Stomach (tissue), 9 donors: Measurements from ENCODE around the gene ABCC1. TPM values are rescaled to one million over a fixed set of nuclear protein-coding genes. Genes with fewer than 3 reads are reported as not detected.

Experiments
- DNase-seq, 2 donors: peaks; one replicate each; pipeline versions ENCODE4 v3.0.0 to v3.0.0-alpha.2; 2013 to 2019
- H3K27ac ChIP-seq, 5 donors: fragments of 200-600 bp in 4 of 5; sonication (generic) in 4 of 5; one replicate each; pipeline ENCODE4 v1.5.1; 2013 to 2019; ENCODE audit warnings: mild to moderate bottlenecking in 1 of 5, moderate library complexity in 1 of 5
- H3K27me3 ChIP-seq, 3 donors: fragments of 200-600 bp; sonication (generic); one replicate each; pipeline ENCODE4 v1.5.1; 2017 to 2019; ENCODE audit warnings: mixed run types in 1 of 3
- H3K36me3 ChIP-seq, 4 donors: fragments of 200-600 bp; sonication (generic); 1 replicate in 3 of 4; 2 replicates in 1 of 4; pipeline ENCODE4 v1.5.1; 2016 to 2019
- H3K4me1 ChIP-seq, 4 donors: fragments of 200-600 bp; sonication (generic); one replicate each; pipeline ENCODE4 v1.5.1; 2016 to 2019
- H3K4me3 ChIP-seq, 4 donors: fragments of 200-600 bp; sonication (generic) in 3 of 4; one replicate each; pipeline ENCODE4 v1.5.1; 2016 to 2019; ENCODE audit warnings: mild to moderate bottlenecking in 1 of 4
- H3K9me3 ChIP-seq, 4 donors: fragments of 200-600 bp; sonication (generic); one replicate each; pipeline ENCODE4 v1.5.1; 2016 to 2019
- EP300 ChIP-seq: sonication (generic); formaldehyde crosslinking; IDR thresholded peaks from one replicate; pipeline ENCODE4 v1.6.1; 2017; ENCODE audit warnings: antibody characterized with exemption
- POLR2A ChIP-seq, 4 donors: fragments of 450-650 bp; IDR thresholded peaks; one replicate each; pipeline ENCODE4 v1.6.1; 2016; ENCODE audit warnings: antibody characterized with exemption in 4 of 4, control low read depth in 2 of 4, mild to moderate bottlenecking in 1 of 4, moderate library complexity in 1 of 4
- POLR2AphosphoS5 ChIP-seq, 3 donors: sonication (generic); formaldehyde crosslinking; IDR thresholded peaks; one replicate each; pipeline ENCODE4 v1.6.1; 2016; ENCODE audit warnings: antibody characterized with exemption in 3 of 3
- WGBS, 5 donors: extraction: QIAGEN DNeasy Blood & Tissue Kit in 3 of 5; methylation state at CpG; one replicate each; pipeline versions ENCODE4 v1.1.5 to v1.1.7; 2013 to 2018; 5-methylcytosine and 5-hydroxymethylcytosine counted together
- intact Hi-C: fragments of 100-400 bp; cut with DNase I; formaldehyde crosslinking; loops from one replicate; pipeline ENCODE4 v1.15.1; 2023; ENCODE audit warnings: low total_unique reads
- polyA plus RNA-seq, 3 donors: library from polyadenylated mRNA; stranded (reverse); fragments of 200-250 nt; gene quantifications; one replicate each; pipeline ENCODE4 v1.2.3, GENCODE V29; 2013
- total RNA-seq, 5 donors: library from RNA; depleted of rRNA; stranded (reverse); fragments of >200 nt; gene quantifications; one replicate each; pipeline versions ENCODE4 v1.1.0 to v1.2.3, GENCODE V29; 2014 to 2016
- TF ChIP-seq, protein P1 (sequence below), 7 experiments: fragments of 450-650 bp in 4 of 7; fragments of 200-600 bp in 3 of 7; sonication (generic) in 3 of 7; IDR thresholded peaks; one replicate each; pipeline ENCODE4 v1.5.1; 2016 to 2019; ENCODE audit warnings: antibody characterized with exemption in 7 of 7, control low read depth in 2 of 7, mild to moderate bottlenecking in 1 of 7
- donor health status: healthy with polysubstance abuse.
- donor health status: Bipolar disorder and iron deficiency.
- donor health status: healthy.

Gene ABCC1
- total and polyA plus RNA-seq, 8 donors: 2.3 to 105 (median 24.9) TPM

DNA sequence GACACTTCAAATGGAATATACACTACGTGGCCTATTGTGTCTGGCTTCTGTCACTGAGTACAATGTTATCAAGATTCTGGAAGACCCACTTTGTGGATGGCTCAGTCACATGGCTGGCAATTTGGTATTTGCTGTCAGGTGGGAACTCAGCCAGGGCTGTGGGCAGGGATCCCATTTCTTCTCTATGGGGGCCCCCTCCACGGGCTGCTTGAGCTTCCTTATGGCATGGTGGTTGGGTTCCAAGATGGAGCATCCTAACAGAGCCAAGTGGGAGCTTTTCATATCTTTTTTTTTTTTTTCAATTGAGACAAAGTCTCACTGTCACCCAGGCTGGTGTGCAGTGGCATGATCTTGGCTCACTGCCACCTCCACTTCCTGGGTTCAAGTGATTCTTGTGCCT lies 43.0 kb upstream of the ABCC1 start:
- Histone ChIP-seq H3K4me3 (no peak overlapping the region), H3K4me1 (no peaks in the 10 kb centered on the region), H3K9me3 (no peaks in the 10 kb centered on the region), H3K36me3 (no peaks in the 10 kb centered on the region), H3K27ac (no peak overlapping the region), H3K27me3 (no peaks in the 10 kb centered on the region)
- no peak for TF ChIP-seq POLR2AphosphoS5 (IDR thresholded peaks at IDR 0.05)
- no peak for TF ChIP-seq EP300
- TF ChIP-seq POLR2A (IDR thresholded peaks at IDR 0.05): no peak
- TF ChIP-seq, protein P1, sequence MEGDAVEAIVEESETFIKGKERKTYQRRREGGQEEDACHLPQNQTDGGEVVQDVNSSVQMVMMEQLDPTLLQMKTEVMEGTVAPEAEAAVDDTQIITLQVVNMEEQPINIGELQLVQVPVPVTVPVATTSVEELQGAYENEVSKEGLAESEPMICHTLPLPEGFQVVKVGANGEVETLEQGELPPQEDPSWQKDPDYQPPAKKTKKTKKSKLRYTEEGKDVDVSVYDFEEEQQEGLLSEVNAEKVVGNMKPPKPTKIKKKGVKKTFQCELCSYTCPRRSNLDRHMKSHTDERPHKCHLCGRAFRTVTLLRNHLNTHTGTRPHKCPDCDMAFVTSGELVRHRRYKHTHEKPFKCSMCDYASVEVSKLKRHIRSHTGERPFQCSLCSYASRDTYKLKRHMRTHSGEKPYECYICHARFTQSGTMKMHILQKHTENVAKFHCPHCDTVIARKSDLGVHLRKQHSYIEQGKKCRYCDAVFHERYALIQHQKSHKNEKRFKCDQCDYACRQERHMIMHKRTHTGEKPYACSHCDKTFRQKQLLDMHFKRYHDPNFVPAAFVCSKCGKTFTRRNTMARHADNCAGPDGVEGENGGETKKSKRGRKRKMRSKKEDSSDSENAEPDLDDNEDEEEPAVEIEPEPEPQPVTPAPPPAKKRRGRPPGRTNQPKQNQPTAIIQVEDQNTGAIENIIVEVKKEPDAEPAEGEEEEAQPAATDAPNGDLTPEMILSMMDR (IDR thresholded peaks at IDR 0.05): no peak
- DNase-seq: no peak
- 74 to 91% (median 86%) methylated on average over 2 of the region's 2 CpGs for WGBS, 5 donors
- intact Hi-C loops: no loop called here

DNA sequence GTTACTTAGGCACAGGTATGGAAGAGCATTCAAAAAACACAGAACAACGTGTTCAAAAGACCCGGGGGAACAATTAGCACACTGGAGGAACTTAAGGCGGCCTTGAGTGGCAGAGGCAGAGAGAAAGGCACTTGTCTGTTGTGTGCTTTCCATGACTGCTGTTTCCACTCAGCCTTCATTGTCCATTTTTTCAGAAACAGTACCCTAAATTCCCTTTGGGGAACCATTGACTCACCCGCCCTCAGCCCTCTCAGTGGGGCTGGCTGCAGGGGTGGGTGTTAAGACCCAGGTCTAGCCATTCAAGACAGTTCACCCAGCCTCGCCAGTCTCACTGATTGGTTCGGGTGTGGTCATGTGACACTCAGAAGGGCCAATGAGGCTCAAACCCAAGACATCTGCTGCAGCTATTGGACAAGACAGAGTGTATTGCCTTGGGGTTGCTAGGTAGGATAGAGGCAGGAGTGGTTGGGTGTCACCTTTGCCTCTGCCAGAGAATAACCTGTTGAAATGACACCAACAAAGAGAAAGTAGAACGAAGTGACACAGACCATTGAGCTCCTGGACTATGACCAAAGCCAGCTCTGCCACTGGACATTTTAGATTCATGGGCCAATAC lies 41.4 kb upstream of the ABCC1 start:
- H3K36me3 ChIP-seq: no peaks in the 10 kb centered on the region
- H3K27ac ChIP-seq: no peak overlapping the region
- H3K27me3 ChIP-seq: no peaks in the 10 kb centered on the region
- TF ChIP-seq POLR2A (IDR thresholded peaks at IDR 0.05): no peak
- TF ChIP-seq, protein P1 (IDR thresholded peaks at IDR 0.05): no peak
- no peak for TF ChIP-seq EP300
- TF ChIP-seq POLR2AphosphoS5 (IDR thresholded peaks at IDR 0.05): no peak
- no peak overlapping the region for H3K4me3 ChIP-seq
- H3K9me3 ChIP-seq: no peaks in the 10 kb centered on the region
- 79 to 88% (median 87%) methylated on average over 7 of the region's 7 CpGs for WGBS, 5 donors
- peak; percentile 24 to 35 for DNase-seq
- H3K4me1 ChIP-seq: no peaks in the 10 kb centered on the region
- intact Hi-C loops: no loop called here

DNA sequence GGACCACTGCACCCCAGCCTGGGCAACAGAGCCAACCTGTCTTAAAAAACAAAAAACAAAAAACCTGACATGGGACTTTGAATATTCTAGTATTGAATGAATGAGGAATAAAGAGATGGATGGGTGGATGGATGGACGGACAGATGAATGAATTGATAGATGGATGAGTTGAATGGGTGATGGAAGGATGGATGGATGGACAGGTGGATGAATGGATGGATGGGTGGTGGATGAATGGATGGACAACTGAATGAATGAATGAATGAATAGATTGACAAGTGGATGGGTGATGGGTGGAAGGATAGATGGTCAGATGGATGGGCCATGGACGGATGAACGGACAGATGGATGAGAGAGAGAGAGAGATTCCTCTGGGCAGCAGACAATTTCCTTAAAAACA lies 38.2 kb upstream of the ABCC1 start:
- no peaks in the 10 kb centered on the region for H3K36me3 ChIP-seq
- TF ChIP-seq EP300: no peak
- TF ChIP-seq, protein P1 (IDR thresholded peaks at IDR 0.05): no peak
- no peak for TF ChIP-seq POLR2A (IDR thresholded peaks at IDR 0.05)
- TF ChIP-seq POLR2AphosphoS5 (IDR thresholded peaks at IDR 0.05): no peak
- H3K27me3 ChIP-seq: no peaks in the 10 kb centered on the region
- H3K4me1 ChIP-seq: no peaks in the 10 kb centered on the region
- H3K4me3 ChIP-seq: no peak overlapping the region
- no peaks in the 10 kb centered on the region for H3K9me3 ChIP-seq
- no peak overlapping the region for H3K27ac ChIP-seq
- WGBS, 5 donors: 92 to 98% (median 94%) methylated on average over 3 of the region's 3 CpGs
- DNase-seq: no peak
- intact Hi-C loops: no loop called here

DNA sequence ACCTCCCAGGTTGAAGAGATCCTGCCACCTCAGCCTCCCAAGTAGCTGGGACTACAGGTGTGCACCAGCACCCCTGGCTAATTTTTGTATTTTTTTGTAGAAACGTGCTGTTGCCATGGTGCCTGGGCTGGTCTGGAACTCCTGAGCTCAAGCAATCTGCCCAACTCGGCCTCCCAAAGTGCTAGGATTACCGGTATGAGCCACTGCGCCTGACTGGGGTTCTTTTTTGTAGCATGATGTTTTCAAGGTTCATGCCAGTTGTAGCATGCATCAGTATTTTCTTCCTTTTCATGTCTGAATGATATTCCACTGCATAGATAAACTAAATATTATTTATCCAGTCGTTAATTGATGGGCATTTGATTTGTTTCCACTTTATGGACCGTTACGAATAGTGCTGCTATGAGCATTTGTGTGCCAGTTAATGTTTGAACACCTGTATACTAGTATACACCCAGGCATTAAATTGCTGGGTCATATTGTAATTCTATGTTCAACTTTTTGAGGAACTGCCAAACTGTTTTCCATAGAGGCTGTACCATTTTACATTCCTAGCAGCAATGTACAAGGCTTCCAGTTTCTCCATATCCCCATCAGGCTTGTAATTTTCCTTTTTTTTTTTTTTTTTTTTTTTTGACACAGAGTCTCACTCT lies 36.2 kb upstream of the ABCC1 start:
- Histone ChIP-seq H3K27me3 (no peaks in the 10 kb centered on the region), H3K27ac (no peak overlapping the region), H3K9me3 (no peaks in the 10 kb centered on the region), H3K4me1 (no peaks in the 10 kb centered on the region), H3K4me3 (no peak overlapping the region), H3K36me3 (no peaks in the 10 kb centered on the region)
- intact Hi-C loops: no loop called here
- 72 to 74% (median 73%) methylated on average over 7 of the region's 7 CpGs for WGBS, 5 donors
- no peak for TF ChIP-seq EP300
- TF ChIP-seq POLR2AphosphoS5 (IDR thresholded peaks at IDR 0.05): no peak
- TF ChIP-seq, protein P1 (IDR thresholded peaks at IDR 0.05): no peak
- no peak for TF ChIP-seq POLR2A (IDR thresholded peaks at IDR 0.05)
- no peak for DNase-seq
